Activated naive CD8-positive, alpha-beta T cell treated with anti-CD3 and anti-CD28 coated beads, Interleukin-2, amount 10 ng/mL, durations not matched to agents 7 days and 5 days (primary cell): ENCODE measurements around the gene CHCT1. TPM values are rescaled to one million over a fixed set of nuclear protein-coding genes. Genes with fewer than 3 reads are reported as not detected.

Experiments
- ATAC-seq: fragments of 150-1000 bp; cut with Tn5 transposase; one replicate; pipeline ENCODE4 v1.10.0; 2021; ENCODE audit warnings: low read depth, moderate library complexity
- POLR2A ChIA-PET: fragments of 350-600 bp; sonication (Branson Sonifier 250); formaldehyde crosslinking; loops from one replicate; lab custom pipeline; 2021; ENCODE audit warnings: antibody characterized with exemption; lab: Charles Lee
- DNase-seq: peaks from one replicate; pipeline ENCODE4 v3.0.0; 2021
- H3K27ac Mint-ChIP-seq: one replicate; pipeline ENCODE4 v1.8.0; 2022; ENCODE audit warnings: mild to moderate bottlenecking, mixed read lengths
- H3K27me3 Mint-ChIP-seq: one replicate; pipeline ENCODE4 v1.8.0; 2022; ENCODE audit warnings: mild to moderate bottlenecking, moderate library complexity, mixed read lengths
- H3K36me3 Mint-ChIP-seq: one replicate; pipeline ENCODE4 v1.8.0; 2021; ENCODE audit warnings: mild to moderate bottlenecking, mixed read lengths
- H3K4me1 Mint-ChIP-seq: one replicate; pipeline ENCODE4 v1.8.0; 2021; ENCODE audit warnings: mixed read lengths
- H3K4me3 Mint-ChIP-seq: one replicate; pipeline ENCODE4 v1.8.0; 2022; ENCODE audit warnings: mild to moderate bottlenecking, moderate library complexity, mixed read lengths
- H3K9me3 Mint-ChIP-seq: one replicate; pipeline ENCODE4 v1.8.0; 2021; ENCODE audit warnings: mixed read lengths
- total RNA-seq, 2 experiments: library from RNA; stranded (reverse); gene quantifications; one replicate each; pipeline ENCODE4 v1.2.3, GENCODE V29; 2021

CHCT1 gene
- total RNA-seq, 2 experiments from 2014 or later = not detected

DNA sequence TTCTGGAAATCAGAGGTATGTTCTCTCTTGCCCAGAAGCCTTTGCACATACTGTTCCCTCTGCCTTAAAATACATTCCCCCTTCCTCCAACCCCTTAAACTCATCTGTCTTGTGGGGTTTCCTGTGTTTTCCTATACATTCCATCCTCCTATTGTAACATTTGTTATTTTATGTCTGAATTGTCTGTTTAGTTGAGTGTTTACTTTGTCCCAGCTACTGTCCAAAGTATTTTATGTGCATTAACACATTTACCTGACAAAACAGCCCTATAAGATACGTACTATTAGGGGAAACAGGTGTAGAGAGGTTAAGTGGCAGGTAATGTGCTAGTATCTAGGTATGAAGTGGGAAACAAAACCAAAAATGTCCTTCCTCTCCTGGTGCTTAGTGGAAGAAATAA, 42.1 kb downstream of the CHCT1 start:
- ATAC-seq (no peak), DNase-seq (no peak)
- H3K4me1 Mint-ChIP-seq = no peaks in the 10 kb centered on the region
- H3K4me3 Mint-ChIP-seq = no peak overlapping the region
- POLR2A ChIA-PET = interaction anchor here (0.6 kb wide), 1 partner anchor 197 kb away, joined by 5 read pairs; no protein-coding TSS in a partner anchor
- no peaks in the 10 kb centered on the region for H3K27me3 Mint-ChIP-seq
- no peaks in the 10 kb centered on the region for H3K9me3 Mint-ChIP-seq
- no peak overlapping the region for H3K27ac Mint-ChIP-seq
- peaks cover 4% of the 10 kb centered on the region for H3K36me3 Mint-ChIP-seq

DNA sequence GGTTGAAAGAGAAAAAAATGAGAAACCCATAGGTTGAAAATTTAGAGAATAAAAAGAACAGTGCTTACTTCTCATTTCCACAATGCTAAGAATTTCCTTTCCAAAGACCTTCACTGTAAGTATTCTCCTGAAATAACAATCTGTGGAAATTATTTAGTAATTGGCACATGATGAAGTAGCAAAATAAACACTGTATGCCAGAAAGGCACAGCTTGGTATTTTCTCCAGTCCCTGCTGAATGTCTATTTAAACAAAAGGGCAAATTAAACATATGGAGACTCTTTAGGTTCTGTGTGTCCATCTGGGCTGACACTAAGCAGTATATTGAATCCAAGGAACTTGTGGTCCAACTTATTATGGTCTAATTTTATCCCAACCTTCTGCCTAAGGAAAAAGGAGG, 46.1 kb downstream of the CHCT1 start:
- ATAC-seq = no peak
- POLR2A ChIA-PET = no interaction called here
- peaks cover 3% of the 10 kb centered on the region for H3K4me1 Mint-ChIP-seq
- DNase-seq = no peak
- H3K9me3 Mint-ChIP-seq = peaks cover 3% of the 10 kb centered on the region
- no peak overlapping the region for H3K4me3 Mint-ChIP-seq
- no peaks in the 10 kb centered on the region for H3K27me3 Mint-ChIP-seq
- peaks cover 27% of the 10 kb centered on the region for H3K36me3 Mint-ChIP-seq
- no peak overlapping the region for H3K27ac Mint-ChIP-seq

DNA sequence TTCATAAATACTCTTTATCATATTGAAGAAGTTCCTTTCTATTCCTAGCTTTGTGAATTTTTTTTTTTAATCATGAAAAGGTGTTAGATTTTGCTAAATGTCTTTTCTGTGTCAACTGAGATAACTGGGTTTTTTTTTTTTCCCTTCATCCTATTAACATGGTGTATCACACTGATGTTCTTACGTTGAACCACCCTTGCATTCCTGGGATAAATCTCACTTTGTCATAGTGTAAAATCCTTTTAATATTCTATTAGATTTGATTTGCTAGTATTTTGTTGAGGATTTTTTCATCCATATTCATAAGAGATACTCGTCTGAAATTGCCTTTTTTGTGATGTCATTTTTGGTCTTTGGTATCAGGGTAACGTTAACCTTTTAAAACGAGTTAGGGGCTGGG, 49.2 kb downstream of the CHCT1 start:
- peaks cover 3% of the 10 kb centered on the region for H3K9me3 Mint-ChIP-seq
- H3K36me3 Mint-ChIP-seq = peaks cover 39% of the 10 kb centered on the region
- DNase-seq (no peak), ATAC-seq (no peak)
- no peaks in the 10 kb centered on the region for H3K27me3 Mint-ChIP-seq
- no peak overlapping the region for H3K4me3 Mint-ChIP-seq
- H3K27ac Mint-ChIP-seq = no peak overlapping the region
- peaks cover 3% of the 10 kb centered on the region for H3K4me1 Mint-ChIP-seq
- POLR2A ChIA-PET = no interaction called here

DNA sequence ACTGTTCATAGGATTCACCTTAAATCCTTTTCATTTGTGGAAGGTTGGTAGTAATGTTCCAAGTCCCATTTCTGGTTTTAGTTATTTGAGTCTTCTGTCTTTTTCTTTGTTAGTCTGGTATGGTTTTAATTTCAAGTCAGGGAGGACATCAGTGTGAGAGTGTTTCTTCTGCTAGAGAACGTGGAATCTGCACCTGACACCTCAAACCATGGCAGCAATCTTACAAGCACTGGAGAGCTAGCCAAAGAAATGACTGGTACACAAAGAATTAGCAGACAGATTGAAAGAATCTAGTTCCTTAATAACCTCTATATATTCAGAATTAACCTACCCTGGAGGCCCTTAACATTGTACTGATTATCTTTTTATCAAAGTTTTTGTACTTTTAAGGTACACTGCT, 50.2 kb downstream of the CHCT1 start:
- Mint-ChIP-seq H3K4me3 (no peak overlapping the region), H3K27me3 (no peaks in the 10 kb centered on the region), H3K27ac (no peak overlapping the region), H3K9me3 (peaks cover 3% of the 10 kb centered on the region), H3K4me1 (peaks cover 3% of the 10 kb centered on the region), H3K36me3 (peaks cover 43% of the 10 kb centered on the region)
- DNase-seq (no peak), ATAC-seq (no peak)
- POLR2A ChIA-PET = no interaction called here

DNA sequence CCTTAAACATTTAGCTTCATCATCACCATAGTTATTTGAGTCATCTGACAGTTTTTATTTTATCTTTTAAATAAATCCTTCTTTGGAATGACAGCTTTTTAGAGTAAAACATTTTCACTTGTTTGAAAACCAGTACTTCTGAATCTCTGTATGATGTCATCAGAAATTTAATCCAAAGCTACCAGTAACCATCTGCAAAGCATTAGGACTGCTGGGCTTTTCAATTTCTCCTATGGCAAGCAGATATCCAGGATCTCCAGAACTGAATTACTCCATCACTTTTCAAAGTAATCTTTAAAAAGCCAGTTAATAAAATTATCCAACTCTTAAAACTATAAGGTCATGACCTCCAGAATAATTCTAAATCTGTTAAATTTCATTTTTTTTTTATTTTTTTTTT, 51.5 kb downstream of the CHCT1 start:
- H3K36me3 Mint-ChIP-seq = peaks cover 43% of the 10 kb centered on the region
- ATAC-seq (no peak), DNase-seq (no peak)
- H3K4me3 Mint-ChIP-seq = no peak overlapping the region
- H3K27ac Mint-ChIP-seq = no peak overlapping the region
- no peaks in the 10 kb centered on the region for H3K27me3 Mint-ChIP-seq
- POLR2A ChIA-PET = no interaction called here
- H3K4me1 Mint-ChIP-seq = peaks cover 3% of the 10 kb centered on the region
- H3K9me3 Mint-ChIP-seq = peaks cover 3% of the 10 kb centered on the region

Other genes starting within 250 kb of the CHCT1 start
- 10 to 100 TPM; 37.0 to 38.5 TPM for gene USP32, start 30.4 kb upstream of the CHCT1 start, total RNA-seq
- gene APPBP2, start 103.8 kb downstream of the CHCT1 start, total RNA-seq = 10 to 100 TPM; 29.8 to 32.9 TPM
- gene PPM1D, start 177.7 kb downstream of the CHCT1 start, total RNA-seq = 10 to 100 TPM; 17.1 to 17.5 TPM